Tibial artery (tissue), 4 donors: ENCODE data around the gene L3MBTL4.
"Not testable (repeated sequence)": the region's sequence is repeated elsewhere in the genome, so short reads cannot be mapped to it uniquely, and the experiment has no call there.

Experiments
- DNase-seq, 2 donors: peaks; one replicate each; pipeline ENCODE4 v3.0.0-alpha.2; 2019
- H3K27ac ChIP-seq, 2 donors: fragments of 200-600 bp; sonication (generic) in 1 of 2; 1 replicate in 1 of 2; 2 replicates in 1 of 2; pipeline ENCODE4 v1.5.1; 2018 to 2019; ENCODE audit warnings: mild to moderate bottlenecking in 1 of 2
- H3K27me3 ChIP-seq, 2 donors: fragments of 200-600 bp; sonication (generic) in 1 of 2; one replicate each; pipeline versions ENCODE4 v1.5.1 to v1.6.0; 2016 to 2019
- H3K36me3 ChIP-seq, 3 donors: fragments of 200-600 bp; sonication (generic) in 2 of 3; one replicate each; pipeline ENCODE4 v1.5.1; 2016 to 2019; ENCODE audit warnings: mild to moderate bottlenecking in 2 of 3
- H3K4me1 ChIP-seq, 4 donors: fragments of 200-600 bp; sonication (generic) in 2 of 4; 1 replicate in 3 of 4; 2 replicates in 1 of 4; pipeline ENCODE4 v1.5.1; 2016 to 2019
- H3K4me3 ChIP-seq, 2 donors: fragments of 200-600 bp; sonication (generic) in 1 of 2; 1 replicate in 1 of 2; 2 replicates in 1 of 2; pipeline ENCODE4 v1.5.1; 2018 to 2019; ENCODE audit warnings: mild to moderate bottlenecking in 2 of 2
- H3K9me3 ChIP-seq, 3 donors: fragments of 200-600 bp; sonication (generic) in 1 of 3; one replicate each; pipeline ENCODE4 v1.5.1; 2016 to 2019
- CTCF ChIP-seq, 2 experiments: fragments of 200-600 bp in 1 of 2; fragments of 450-650 bp in 1 of 2; IDR thresholded peaks; one replicate each; pipeline ENCODE4 v1.5.1; 2017 to 2019; ENCODE audit warnings: antibody characterized with exemption in 2 of 2, mild to moderate bottlenecking in 1 of 2, moderate library complexity in 1 of 2
- intact Hi-C: fragments of 100-400 bp; cut with DNase I; formaldehyde crosslinking; loops from one replicate; pipeline ENCODE4 v1.15.0; 2023; ENCODE audit warnings: low total_unique reads

L3MBTL4 gene

DNA sequence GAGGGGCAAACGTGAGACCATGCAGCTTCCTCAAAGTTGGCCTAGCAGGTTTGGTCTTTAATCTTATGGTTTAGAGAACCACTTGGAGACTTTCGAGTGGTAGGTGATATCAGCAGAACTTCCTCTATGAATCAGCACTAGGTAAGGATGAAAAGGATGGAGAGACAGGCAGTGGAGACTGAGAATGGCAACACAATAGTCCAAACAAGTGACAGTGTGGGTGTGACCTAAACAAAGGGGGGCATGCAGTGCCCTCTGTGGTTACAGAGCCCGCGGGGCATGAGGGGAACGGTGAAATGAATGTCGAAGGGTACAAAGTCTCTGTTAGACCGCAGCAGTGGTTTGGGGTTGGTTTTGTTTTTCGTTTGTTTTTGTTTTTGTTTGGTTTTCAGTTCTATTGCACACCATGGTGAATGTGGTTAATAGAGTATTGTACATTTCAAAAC, 143.9 kb downstream of the L3MBTL4 start:
- peaks cover 0 to 3% (median 0%) of the 10 kb centered on the region in 3 donors for H3K36me3 ChIP-seq
- intact Hi-C loops, result no loop called here
- H3K4me1 ChIP-seq, result no peaks in the 10 kb centered on the region
- H3K27ac ChIP-seq, result no peak overlapping the region
- no peaks in the 10 kb centered on the region for H3K9me3 ChIP-seq
- TF ChIP-seq CTCF (IDR thresholded peaks at IDR 0.05), result no peak
- no peaks in the 10 kb centered on the region for H3K27me3 ChIP-seq
- no peak overlapping the region for H3K4me3 ChIP-seq
- no peak for DNase-seq

DNA sequence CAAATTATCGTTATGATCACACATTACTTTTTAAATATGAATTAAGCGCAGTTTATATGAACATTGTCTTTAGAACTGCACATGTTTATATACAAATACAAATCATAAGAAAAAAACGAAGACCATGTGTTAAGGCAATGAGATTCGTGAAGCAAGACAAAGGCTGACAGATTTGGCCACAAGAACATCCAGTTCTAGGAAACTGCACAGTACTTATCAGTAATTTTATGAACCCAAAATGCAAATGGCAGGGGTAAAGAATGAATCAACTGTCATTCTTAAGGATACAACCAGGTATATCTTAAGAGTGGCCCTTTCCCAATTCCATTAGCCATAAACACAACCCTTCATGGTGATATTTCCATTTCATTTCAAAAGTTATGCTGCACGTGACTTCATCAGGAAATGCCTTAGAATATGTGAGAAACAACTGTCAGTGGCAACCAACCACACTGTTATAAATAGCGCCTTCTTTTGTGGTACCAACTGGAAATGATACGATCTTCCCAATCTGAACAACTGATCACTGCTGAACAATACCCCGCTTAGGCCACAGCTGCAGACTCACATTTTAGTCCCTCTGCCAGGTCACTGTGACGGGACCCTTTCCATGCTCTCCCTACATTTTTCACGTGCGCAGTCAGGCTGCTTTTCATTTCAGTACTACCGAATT, 144.9 kb downstream of the L3MBTL4 start:
- intact Hi-C loops, result no loop called here
- H3K9me3 ChIP-seq, result no peaks in the 10 kb centered on the region
- no peak for TF ChIP-seq CTCF (IDR thresholded peaks at IDR 0.05)
- H3K4me1 ChIP-seq, result no peaks in the 10 kb centered on the region
- H3K36me3 ChIP-seq, result peaks cover 0 to 3% (median 0%) of the 10 kb centered on the region in 3 donors
- no peaks in the 10 kb centered on the region for H3K27me3 ChIP-seq
- H3K27ac ChIP-seq, result no peak overlapping the region
- H3K4me3 ChIP-seq, result no peak overlapping the region
- no peak for DNase-seq

DNA sequence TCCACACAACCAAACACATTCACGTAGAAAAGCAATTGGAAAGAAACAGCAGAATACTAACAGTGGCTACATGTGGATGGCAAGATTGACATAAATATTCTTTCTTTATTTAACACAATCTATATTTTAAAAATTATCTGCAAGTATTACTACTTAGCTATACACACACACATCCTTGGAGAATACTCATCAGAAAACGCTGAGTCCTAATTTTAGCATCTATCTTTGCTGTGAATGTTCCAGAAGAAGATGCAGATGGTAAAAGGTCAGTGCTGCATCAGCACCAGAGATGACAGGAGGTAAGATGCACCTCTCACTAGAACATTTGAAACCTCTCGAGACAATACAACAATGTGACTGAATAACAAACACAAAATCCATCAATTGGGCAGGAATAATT, 148.5 kb downstream of the L3MBTL4 start:
- no peak for TF ChIP-seq CTCF (IDR thresholded peaks at IDR 0.05)
- intact Hi-C loops, result no loop called here

GRCh38 chr18:6261938-6262337, 152.8 kb downstream of the L3MBTL4 start:
- no peak overlapping the region for H3K4me3 ChIP-seq
- H3K36me3 ChIP-seq, result no peaks in the 10 kb centered on the region
- H3K27ac ChIP-seq, result no peak overlapping the region
- TF ChIP-seq CTCF (IDR thresholded peaks at IDR 0.05), result no peak
- intact Hi-C loops, result no loop called here
- no peak for DNase-seq
- H3K9me3 ChIP-seq, result peaks cover 0 to 6% (median 0%) of the 10 kb centered on the region in 3 donors
- no peaks in the 10 kb centered on the region for H3K27me3 ChIP-seq
- H3K4me1 ChIP-seq, result peaks cover 0 to 1% (median 0%) of the 10 kb centered on the region in 4 donors

More for the DNA sequence above, 148.5 kb downstream of the L3MBTL4 start:
- no peaks in the 10 kb centered on the region for H3K4me1 ChIP-seq
- H3K36me3 ChIP-seq, result no peaks in the 10 kb centered on the region
- H3K27ac ChIP-seq, result no peak overlapping the region
- no peaks in the 10 kb centered on the region for H3K27me3 ChIP-seq
- H3K9me3 ChIP-seq, result no peaks in the 10 kb centered on the region
- no peak overlapping the region for H3K4me3 ChIP-seq
- no peak for DNase-seq

- H3K27me3 ChIP-seq, DNase-seq, H3K9me3 ChIP-seq, H3K4me3 ChIP-seq, H3K36me3 ChIP-seq, intact Hi-C loops, H3K27ac ChIP-seq: not testable (repeated sequence)
- H3K4me1 ChIP-seq, result peaks cover 0 to 26% (median 16%) of the 10 kb centered on the region in 4 donors
Observed at GRCh38 chr18:6259324-6259723, 155.4 kb downstream of the L3MBTL4 start.

DNA sequence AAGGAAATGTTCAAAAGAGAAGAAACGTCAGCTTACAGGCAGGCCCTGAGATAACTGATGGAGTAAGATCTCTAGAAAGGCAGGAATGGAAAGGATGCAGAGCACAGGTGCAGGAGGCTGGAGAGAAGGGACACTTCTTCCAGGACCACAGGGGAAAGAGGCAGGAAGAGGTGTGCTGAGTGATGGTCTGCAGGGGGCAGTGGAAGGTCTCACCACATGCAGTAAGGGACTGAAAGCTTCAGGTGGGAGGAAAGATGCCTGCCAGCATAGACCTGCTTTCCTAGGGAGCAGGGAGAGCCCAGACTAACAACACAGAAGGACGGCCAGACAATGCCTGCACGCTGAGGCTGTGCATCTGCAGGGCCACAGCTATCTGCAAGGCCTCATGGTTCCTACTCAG, 156.8 kb downstream of the L3MBTL4 start:
- Histone ChIP-seq H3K4me1 (peaks cover 0 to 34% (median 16%) of the 10 kb centered on the region in 4 donors), H3K27me3 (no peaks in the 10 kb centered on the region), H3K4me3 (no peak overlapping the region), H3K36me3 (no peaks in the 10 kb centered on the region), H3K9me3 (peaks cover 0 to 6% (median 0%) of the 10 kb centered on the region in 3 donors), H3K27ac (no peak overlapping the region)
- no peak for TF ChIP-seq CTCF (IDR thresholded peaks at IDR 0.05)
- intact Hi-C loops, result no loop called here
- no peak for DNase-seq
